HG02938 (cell line): ENCODE measurements around the gene NIPAL3.
"Not testable (repeated sequence)": the region's sequence is repeated elsewhere in the genome, so short reads cannot be mapped to it uniquely, and the experiment has no call there.

ENCODE experiments used
- ATAC-seq: cut with Tn5 transposase; IDR thresholded peaks from one replicate; pipeline ENCODE4 v1.9.1; 2021; ENCODE audit warnings: mild to moderate bottlenecking, moderate library complexity; ENCODE audit not compliant: unreplicated experiment

NIPAL3 gene

DNA sequence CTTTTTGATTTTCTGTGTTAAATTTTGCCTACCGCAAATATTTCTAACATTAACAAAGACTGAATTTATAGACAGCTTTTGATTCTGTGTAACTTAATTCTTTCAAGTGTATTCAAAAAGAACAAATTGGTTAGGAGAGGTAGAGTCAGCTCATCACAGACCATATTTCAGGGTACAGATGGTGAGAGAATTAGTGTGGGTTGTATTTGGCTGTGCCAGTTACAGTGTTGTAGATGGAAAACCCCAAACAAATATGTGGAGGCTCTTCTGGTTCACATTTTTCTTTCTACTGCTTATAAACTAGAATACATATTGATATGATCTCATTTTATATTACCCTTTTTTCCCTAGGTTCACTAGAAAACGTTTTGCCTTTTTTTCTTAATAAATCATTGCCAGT, 98.1 kb downstream of the NIPAL3 start:
- no peak for ATAC-seq

DNA sequence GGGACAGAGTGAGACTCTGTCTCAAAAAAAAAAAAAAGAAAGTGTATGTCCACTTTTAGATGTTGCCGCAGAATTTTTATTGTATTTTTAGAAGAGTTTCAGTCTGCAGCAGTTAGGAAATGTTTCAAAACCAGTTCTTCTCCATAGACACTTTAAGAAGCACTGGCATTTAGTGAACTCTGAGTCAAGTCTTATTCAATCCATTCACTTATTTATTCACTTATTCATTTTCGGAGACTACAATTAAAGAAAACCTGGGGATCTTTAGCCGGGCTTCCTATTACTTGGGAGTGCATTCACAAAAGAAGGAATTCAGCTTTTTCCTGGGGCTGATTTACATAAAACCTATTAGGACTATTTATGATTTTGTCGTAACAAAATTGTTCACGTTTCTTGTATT, 99.3 kb downstream of the NIPAL3 start:
- ATAC-seq: no peak

DNA sequence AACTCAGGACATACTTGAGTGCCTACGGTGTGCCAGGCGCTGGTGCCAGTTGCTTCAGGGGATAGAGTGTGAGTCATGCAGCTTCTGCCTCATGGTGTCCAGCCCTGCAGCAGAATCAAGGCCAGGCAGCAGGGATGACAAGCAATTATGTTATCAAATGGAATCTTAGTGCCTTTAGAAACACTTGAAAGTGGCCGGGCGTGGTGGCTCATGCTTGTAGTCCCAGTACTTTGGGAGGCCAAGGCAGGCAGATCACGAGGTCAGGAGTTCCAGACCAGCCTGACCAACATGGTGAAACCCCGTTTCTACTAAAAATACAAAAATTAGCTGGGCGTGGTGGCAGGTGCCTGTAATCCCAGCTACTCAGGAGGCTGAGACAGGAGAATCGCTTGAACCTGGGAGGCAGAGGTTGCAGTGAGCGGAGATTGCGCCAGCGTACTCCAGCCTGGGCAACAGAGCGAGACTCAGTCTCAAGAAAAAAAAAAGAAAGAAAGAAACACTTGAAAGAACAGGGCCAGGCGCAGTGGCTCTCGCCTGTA, 100.1 kb downstream of the NIPAL3 start:
- not testable (repeated sequence) for ATAC-seq

DNA sequence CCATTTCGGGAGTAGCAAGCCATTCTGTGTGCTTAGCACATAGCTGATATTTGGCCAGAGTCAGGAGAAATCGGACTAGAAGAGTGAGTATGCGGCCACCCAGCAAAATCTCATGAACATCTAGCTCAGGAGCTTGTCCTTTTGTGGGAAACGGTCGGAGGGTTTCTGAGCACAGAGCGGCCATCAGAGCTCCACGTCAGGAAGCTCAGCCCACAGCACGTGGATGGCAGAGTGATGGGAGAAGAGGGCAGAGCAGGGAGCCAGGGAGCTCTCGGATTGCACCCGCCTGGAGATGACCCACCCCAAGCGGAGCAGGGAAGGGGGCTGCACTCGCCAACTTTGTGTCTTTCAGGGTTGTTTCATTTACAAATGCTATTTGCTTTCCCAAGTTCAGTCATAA, 100.9 kb downstream of the NIPAL3 start:
- no peak for ATAC-seq

DNA sequence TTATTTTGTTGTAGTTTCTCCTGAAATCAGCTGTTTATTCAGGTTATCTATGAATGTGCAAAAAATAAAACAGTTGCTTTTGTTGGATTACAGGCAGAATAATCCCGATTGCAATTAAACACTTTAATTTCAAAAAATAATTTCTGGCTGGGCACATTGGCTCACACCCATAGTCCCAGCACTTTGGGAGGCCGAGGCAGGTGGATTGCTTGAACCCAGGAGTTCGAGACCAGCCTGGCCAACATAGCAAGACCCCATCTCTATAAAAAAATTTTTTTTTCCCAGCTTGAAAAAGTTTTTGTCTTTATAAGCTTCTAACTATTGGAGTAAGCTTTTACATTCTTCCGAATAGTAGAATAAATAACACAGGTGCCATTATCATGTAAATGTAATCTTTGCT, 102.3 kb downstream of the NIPAL3 start:
- no peak for ATAC-seq

DNA sequence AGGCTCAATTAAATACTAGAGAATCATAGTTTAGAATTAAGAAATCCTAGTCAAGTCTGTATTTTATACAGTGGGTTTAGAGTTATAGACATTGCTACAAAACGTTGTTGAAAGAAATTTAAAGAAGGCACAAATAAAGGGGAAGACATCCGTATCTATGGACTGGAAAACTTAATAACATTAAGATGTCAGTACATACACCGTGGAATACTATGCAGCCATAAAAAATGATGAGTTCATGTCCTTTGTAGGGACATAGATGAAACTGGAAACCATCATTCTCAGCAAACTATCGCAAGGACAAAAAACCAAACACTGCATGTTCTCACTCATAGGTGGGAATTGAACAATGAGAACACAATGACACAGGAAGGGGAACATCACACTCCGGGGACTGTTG, 104.7 kb downstream of the NIPAL3 start:
- ATAC-seq: not testable (repeated sequence)
